OCI-LY1 (cell line): Measurements from ENCODE around the gene SERINC2.

Source experiments
- CTCF ChIP-seq: fragments of 200-600 bp; sonication (generic), shearing (Covaris generic); IDR thresholded peaks from 2 replicates; pipeline ENCODE4 v1.5.1; 2017; ENCODE audit warnings: mild to moderate bottlenecking, antibody characterized with exemption, low read length, moderate library complexity, mixed read lengths
- EZH2 ChIP-seq: fragments of 200-600 bp; sonication (generic), shearing (Covaris generic); IDR thresholded peaks from 2 replicates; pipeline ENCODE4 v1.8.0; 2017; ENCODE audit warnings: borderline replicate concordance, mixed run types, mild to moderate bottlenecking, antibody characterized with exemption, low read length, moderate library complexity, mixed read lengths

GRCh38 chr1:31387612-31388011, 25.4 kb upstream of the SERINC2 start:
- no peak for TF ChIP-seq CTCF
- no peak for TF ChIP-seq EZH2
